H1 (cell line): ENCODE measurements around the gene MRPS26. TPM values are rescaled to one million over a fixed set of nuclear protein-coding genes. Genes with fewer than 3 reads are reported as not detected.
"Not testable (repeated sequence)": the region's sequence is repeated elsewhere in the genome, so short reads cannot be mapped to it uniquely, and the experiment has no call there.

Experiments used
- CTCF ChIA-PET: fragments of 300-600 bp; sonication (Branson Sonifier 250); formaldehyde crosslinking; loops from one replicate; lab custom pipeline; 2021; ENCODE audit not compliant: partially characterized antibody; lab: Charles Lee
- POLR2A ChIA-PET: fragments of 300-600 bp; sonication (Branson Sonifier 250); formaldehyde crosslinking; loops from one replicate; lab custom pipeline; 2021; ENCODE audit warnings: inconsistent platforms; ENCODE audit not compliant: partially characterized antibody; lab: Charles Lee
- DNase-seq, 2 experiments: peaks; one replicate each; pipeline versions ENCODE4 v3.0.0 to v3.0.0-alpha.2; 2010 to 2022; ENCODE audit warnings: low spot score in 2 of 2, low read depth in 1 of 2, mixed read lengths in 1 of 2
- FAIRE-seq: peaks from 2 replicates; lab custom pipeline; 2011; peaks lifted over from hg19 to GRCh38; lab: Jason Lieb, UNC
- H2AFZ ChIP-seq: 2 replicates; pipeline ENCODE4 v1.8.1; 2012; ENCODE audit warnings: low read length, inconsistent platforms
- H2AK5ac ChIP-seq: 2 replicates; pipeline ENCODE4 v1.6.1; 2013; ENCODE audit warnings: low read depth, low read length
- H2BK120ac ChIP-seq: replicated peaks from 2 replicates; pipeline ENCODE3; 2013; ENCODE audit warnings: low read depth, low read length, inconsistent platforms
- H2BK12ac ChIP-seq: 2 replicates; pipeline ENCODE4 v1.6.1; 2013; ENCODE audit warnings: low read depth, low read length
- H2BK15ac ChIP-seq: 2 replicates; pipeline ENCODE4 v1.6.1; 2013; ENCODE audit warnings: low read length
- H2BK20ac ChIP-seq: 2 replicates; pipeline ENCODE4 v1.6.1; 2013; ENCODE audit warnings: low read length
- H2BK5ac ChIP-seq: 2 replicates; pipeline ENCODE4 v1.6.1; 2013; ENCODE audit warnings: low read depth, low read length
- H3K14ac ChIP-seq: 2 replicates; pipeline ENCODE4 v1.6.1; 2013; ENCODE audit warnings: inconsistent platforms; ENCODE audit not compliant: insufficient read length
- H3K18ac ChIP-seq: 2 replicates; pipeline ENCODE4 v1.6.1; 2013; ENCODE audit warnings: low read length; ENCODE audit errors: extremely low read depth
- H3K23ac ChIP-seq: 2 replicates; pipeline ENCODE4 v1.6.1; 2013; ENCODE audit warnings: inconsistent platforms; ENCODE audit not compliant: insufficient read length
- H3K23me2 ChIP-seq: 2 replicates; pipeline ENCODE4 v1.6.1; 2013; ENCODE audit warnings: low read depth, low read length
- H3K27ac ChIP-seq: 2 replicates; pipeline ENCODE4 v1.6.1; 2011; ENCODE audit warnings: low read depth, low read length, inconsistent platforms
- H3K27me3 ChIP-seq, 4 experiments: replicated peaks in 1 of 4; 1 replicate in 1 of 4; 2 replicates in 3 of 4; pipeline versions ENCODE4 v1.6.1 to v1.8.1; 2011 to 2013; ENCODE audit warnings: low read length in 3 of 4, mild to moderate bottlenecking in 3 of 4, inconsistent platforms in 2 of 4, mixed read lengths in 2 of 4, moderate library complexity in 1 of 4; ENCODE audit not compliant: control insufficient read depth in 3 of 4, insufficient read depth in 3 of 4; ENCODE audit errors: extremely low read depth in 1 of 4
- H3K36me3 ChIP-seq, 4 experiments: 2 replicates each; pipeline versions ENCODE4 v1.6.1 to v1.8.1; 2011 to 2013; ENCODE audit warnings: mild to moderate bottlenecking in 4 of 4, low read length in 3 of 4, moderate library complexity in 2 of 4, control low read depth in 1 of 4, inconsistent platforms in 1 of 4; ENCODE audit not compliant: insufficient read depth in 4 of 4, control insufficient read depth in 2 of 4
- H3K4ac ChIP-seq: replicated peaks from 2 replicates; pipeline ENCODE3; 2013; ENCODE audit warnings: low read length, low read depth, mixed read lengths, inconsistent platforms; ENCODE audit not compliant: insufficient read length
- H3K4me1 ChIP-seq, 4 experiments: replicated peaks in 1 of 4; 1 replicate in 1 of 4; 2 replicates in 3 of 4; pipeline versions ENCODE4 v1.6.1 to v1.8.1; 2011 to 2013; ENCODE audit warnings: low read length in 3 of 4, inconsistent platforms in 2 of 4, mixed read lengths in 1 of 4; ENCODE audit not compliant: insufficient read depth in 4 of 4, control insufficient read depth in 3 of 4
- H3K4me2 ChIP-seq, 2 experiments: 2 replicates each; pipeline versions ENCODE4 v1.6.1 to v1.8.1; 2011 to 2013; ENCODE audit warnings: low read depth in 2 of 2, low read length in 2 of 2, control low read depth in 1 of 2, inconsistent platforms in 1 of 2, mild to moderate bottlenecking in 1 of 2; ENCODE audit not compliant: insufficient read depth in 1 of 2
- H3K4me3 ChIP-seq, 4 experiments: fragments of 200-600, 300-600 bp in 1 of 4; sonication (generic), shearing (Covaris generic), sonication (Bioruptor Twin) in 1 of 4; 2 replicates each; pipeline versions ENCODE4 v1.5.1 to v1.8.1; 2011 to 2016; ENCODE audit warnings: low read length in 4 of 4, low read depth in 3 of 4, control low read depth in 2 of 4, inconsistent platforms in 2 of 4, mild to moderate bottlenecking in 2 of 4, mixed read lengths in 1 of 4, moderate library complexity in 1 of 4; ENCODE audit not compliant: insufficient read depth in 2 of 4; ENCODE audit errors: extremely low read depth in 1 of 4
- H3K56ac ChIP-seq: replicated peaks from 2 replicates; pipeline ENCODE3; 2013; ENCODE audit warnings: low read depth, mild to moderate bottlenecking, mixed read lengths, low read length, inconsistent platforms; ENCODE audit not compliant: insufficient read length
- H3K79me1 ChIP-seq: 2 replicates; pipeline ENCODE4 v1.6.1; 2013; ENCODE audit warnings: low read depth, low read length, control low read depth
- H3K79me2 ChIP-seq, 2 experiments: 2 replicates each; pipeline versions ENCODE4 v1.6.1 to v1.8.1; 2012 to 2013; ENCODE audit warnings: low read length in 2 of 2, mild to moderate bottlenecking in 2 of 2, inconsistent platforms in 1 of 2; ENCODE audit not compliant: insufficient read depth in 2 of 2, control insufficient read depth in 1 of 2
- H3K9ac ChIP-seq, 4 experiments: replicated peaks in 1 of 4; 1 replicate in 1 of 4; 2 replicates in 3 of 4; pipeline versions ENCODE4 v1.6.1 to v1.8.1; 2011 to 2013; ENCODE audit warnings: low read depth in 3 of 4, low read length in 3 of 4, control low read depth in 2 of 4, mild to moderate bottlenecking in 2 of 4, moderate library complexity in 2 of 4, inconsistent platforms in 1 of 4; ENCODE audit errors: extremely low read depth in 1 of 4
- H3K9me3 ChIP-seq, 2 experiments: 2 replicates each; pipeline versions ENCODE4 v1.6.1 to v1.8.1; 2012 to 2013; ENCODE audit warnings: mild to moderate bottlenecking in 2 of 2, moderate library complexity in 2 of 2, control low read depth in 1 of 2, inconsistent platforms in 1 of 2, low read depth in 1 of 2, low read length in 1 of 2, mixed read lengths in 1 of 2; ENCODE audit not compliant: insufficient read depth in 2 of 2
- H4K20me1 ChIP-seq, 2 experiments: replicated peaks in 1 of 2; 2 replicates each; pipeline versions ENCODE3 to v1.8.1; 2011 to 2013; ENCODE audit warnings: inconsistent platforms in 2 of 2, low read length in 2 of 2, mild to moderate bottlenecking in 1 of 2; ENCODE audit not compliant: insufficient read depth in 2 of 2, control insufficient read depth in 1 of 2
- H4K5ac ChIP-seq: 2 replicates; pipeline ENCODE4 v1.6.1; 2013; ENCODE audit warnings: low read length, low read depth, mixed read lengths, inconsistent platforms; ENCODE audit not compliant: insufficient read length
- H4K8ac ChIP-seq: 2 replicates; pipeline ENCODE4 v1.8.0; 2013; ENCODE audit warnings: mild to moderate bottlenecking, moderate library complexity, low read length, inconsistent platforms; ENCODE audit not compliant: insufficient read depth; ENCODE audit errors: extremely low read depth
- H4K91ac ChIP-seq: replicated peaks from 2 replicates; pipeline ENCODE3; 2013; ENCODE audit warnings: low read length, mixed read lengths, inconsistent platforms; ENCODE audit not compliant: insufficient read length
- WGBS, 2 experiments: shearing (Covaris generic) in 1 of 2; methylation state at CpG; one replicate each; pipeline versions ENCODE4 v1.1.6 to v1.1.7; 2013 to 2015; ENCODE audit warnings: low lambda C conversion rate in 2 of 2, mixed read lengths in 2 of 2, inconsistent platforms in 1 of 2, low coverage in 1 of 2, missing lambda C conversion rate in 1 of 2; ENCODE audit not compliant: insufficient replicate concordance in 2 of 2, insufficient coverage in 1 of 2, insufficient read length in 1 of 2; ENCODE audit errors: extremely low coverage in 1 of 2, missing lambda C conversion rate in 1 of 2; 5-methylcytosine and 5-hydroxymethylcytosine counted together
- polyA plus RNA-seq, 7 experiments: library from polyadenylated mRNA; depleted of rRNA in 3 of 7; stranded (reverse) in 5 of 7; unstranded in 2 of 7; fragments of >200 nt in 5 of 7; fragments of 200-250 nt in 2 of 7; gene quantifications; 1 replicate in 5 of 7; 2 replicates in 1 of 7; 4 replicates in 1 of 7; pipeline versions ENCODE4 v1.2.1 to v1.2.3, GENCODE V29; 2011 to 2013; ENCODE audit warnings: missing spikeins in 2 of 7, mixed read lengths in 2 of 7
- total RNA-seq: library from RNA; stranded (reverse); fragmentation: NEBNext Ultra II Directional; extraction: Animal tissue kit (Norgen Biotek cat#: 25700); gene quantifications from 2 replicates; pipeline ENCODE4 v1.2.1, GENCODE V29; 2021

The MRPS26 gene
- total and polyA plus RNA-seq, 2 of the 8 experiments (the other 6 are each of a cell fraction or from before 2014, with no cell fraction given) = 83.6 to 103 TPM

- not testable (repeated sequence) for H2BK120ac ChIP-seq, H3K56ac ChIP-seq, H3K27ac ChIP-seq, H3K79me2 ChIP-seq, H2AFZ ChIP-seq, H2BK12ac ChIP-seq, H3K79me1 ChIP-seq, H3K4me3 ChIP-seq, H3K9ac ChIP-seq, DNase-seq, H2BK15ac ChIP-seq, H2AK5ac ChIP-seq, H4K20me1 ChIP-seq, H3K4me1 ChIP-seq, H3K27me3 ChIP-seq, H3K14ac ChIP-seq, H3K4me2 ChIP-seq, H3K18ac ChIP-seq, H3K9me3 ChIP-seq, H2BK5ac ChIP-seq, H2BK20ac ChIP-seq, H3K4ac ChIP-seq, H4K8ac ChIP-seq, H4K5ac ChIP-seq, FAIRE-seq, H3K23ac ChIP-seq, H4K91ac ChIP-seq, H3K23me2 ChIP-seq
- CTCF ChIA-PET = interaction anchor here (0.7 kb wide), 1 partner anchor 305 kb away, joined by 4 read pairs; no protein-coding TSS in a partner anchor
- 91% methylated on average over 4 of the region's 5 CpGs; no CpG with 5 or more reads in 1 of the 2 experiments for WGBS, 2 experiments
- POLR2A ChIA-PET = interaction anchor here (0.6 to 1.7 kb wide), 2 partner anchors 15 to 33 kb away, joined by 4 read pairs; no protein-coding TSS in a partner anchor
- H3K36me3 ChIP-seq = peaks cover 6 to 22% (median 8%) of the 10 kb centered on the region in 4 experiments
Observed at GRCh38 chr20:3015302-3015701, 30.6 kb upstream of the MRPS26 start.
